NCI-H1417 (cell line): ENCODE results near the gene CSNK2B.
"Not testable (repeated sequence)": the region's sequence is repeated elsewhere in the genome, so short reads cannot be mapped to it uniquely, and the experiment has no call there.

Experiments
- DNase-seq, 3 experiments: peaks; one replicate each; lab custom pipeline; 2025; lab: John Stamatoyannopoulos, UW

CSNK2B gene

GRCh38 chr6:31687860-31688693, 22.2 kb downstream of the CSNK2B start:
- DNase-seq = no peak

- DNase-seq = no peak
Observed at GRCh38 chr6:31689249-31690110, 23.6 kb downstream of the CSNK2B start.

GRCh38 chr6:31690231-31691077, 24.6 kb downstream of the CSNK2B start:
- no peak for DNase-seq

GRCh38 chr6:31691078-31691463, 25.2 kb downstream of the CSNK2B start:
- no peak for DNase-seq

GRCh38 chr6:31691564-31692108, 25.8 kb downstream of the CSNK2B start:
- no peak for DNase-seq

GRCh38 chr6:31692353-31692752, 26.5 kb downstream of the CSNK2B start:
- DNase-seq = no peak

- DNase-seq = no peak
Observed at GRCh38 chr6:31692886-31693285, 27.0 kb downstream of the CSNK2B start.

GRCh38 chr6:31693535-31693934, 27.7 kb downstream of the CSNK2B start:
- DNase-seq = no peak

GRCh38 chr6:31697555-31697954, 31.7 kb downstream of the CSNK2B start:
- no peak for DNase-seq

- no peak for DNase-seq
Observed at GRCh38 chr6:31700740-31701401, 35.0 kb downstream of the CSNK2B start.

- DNase-seq = peak in 1 of 3 experiments; percentile 64
Observed at GRCh38 chr6:31701666-31702404, 36.0 kb downstream of the CSNK2B start.

GRCh38 chr6:31702405-31702818, 36.5 kb downstream of the CSNK2B start:
- DNase-seq = peak in 1 of 3 experiments; percentile 53

GRCh38 chr6:31702819-31703716, 37.2 kb downstream of the CSNK2B start, which contains the start of gene ABHD16A:
ABHD16A (minus strand) TSS chr6:31703324; CDS start chr6:31703281, 43 bp downstream.
- DNase-seq = peak; percentile 96 to 98 (median 98)

GRCh38 chr6:31705931-31706330, 40.1 kb downstream of the CSNK2B start:
- no peak for DNase-seq

GRCh38 chr6:31706599-31706998, 40.7 kb downstream of the CSNK2B start, which contains the start of gene LY6G6F:
LY6G6F (plus strand) TSS chr6:31706866; CDS start chr6:31706907, 41 bp downstream.
- no peak for DNase-seq

GRCh38 chr6:31707701-31708100, 41.8 kb downstream of the CSNK2B start:
- DNase-seq = no peak

GRCh38 chr6:31708224-31708623, 42.3 kb downstream of the CSNK2B start:
- DNase-seq = no peak

- DNase-seq = not testable (repeated sequence)
Observed at GRCh38 chr6:31709157-31709556, 43.3 kb downstream of the CSNK2B start.
